ENCODE data around the gene OPN1MW2. TPM values are rescaled to one million over a fixed set of nuclear protein-coding genes. Genes with fewer than 3 reads are reported as not detected.
"Not testable (repeated sequence)": the region's sequence is repeated elsewhere in the genome, so short reads cannot be mapped to it uniquely, and the experiment has no call there.

OPN1MW2 gene
- total RNA-seq = not detected

- WGBS, 2 donors = no CpG with 5 or more reads among the region's 16 CpGs
- not testable (repeated sequence) for H3K27me3 ChIP-seq; H3K4me3 ChIP-seq; ATAC-seq (ENCODE audit: low FRiP score in 2 of 2); DNase-seq; H3K36me3 ChIP-seq; H3K4me1 ChIP-seq; H3K27ac ChIP-seq; H3K9me3 ChIP-seq
Measured at GRCh38 chrX:154219456-154219855, at the start of gene OPN1MW2. OPN1MW2 (plus strand) TSS chrX:154219756; CDS start chrX:154219816, 60 bp downstream.

GRCh38 chrX:154172535-154172943 is 47.0 kb upstream of the OPN1MW2 start:
- H3K9me3 ChIP-seq, H3K4me1 ChIP-seq, H3K4me3 ChIP-seq, H3K27ac ChIP-seq, H3K36me3 ChIP-seq, DNase-seq, H3K27me3 ChIP-seq: not testable (repeated sequence)
- WGBS, 2 donors = no CpG with 5 or more reads among the region's 11 CpGs
- ATAC-seq (ENCODE audit: low FRiP score in 2 of 2) = peak; percentile 79 to 90

DNA sequence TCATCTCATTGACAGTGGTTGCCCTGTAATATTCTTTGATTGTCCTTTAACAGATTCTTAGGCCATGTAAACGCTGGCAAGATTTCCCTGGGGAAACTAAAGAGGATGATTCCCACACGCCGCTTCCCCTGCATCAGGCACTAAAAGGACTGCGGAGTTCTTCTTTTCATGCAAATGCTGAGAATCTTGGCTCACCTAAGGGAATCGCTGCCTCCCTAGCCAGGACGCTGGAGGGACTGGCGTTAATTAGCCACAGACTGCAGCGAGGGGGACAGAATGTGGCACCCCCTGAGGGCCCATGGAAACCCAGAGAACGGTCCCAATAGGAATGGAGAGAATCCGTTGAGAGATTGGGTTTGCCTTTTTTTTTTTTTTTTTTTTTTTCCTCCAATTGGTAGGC is 45.2 kb upstream of the OPN1MW2 start:
- H3K4me3 ChIP-seq; H3K36me3 ChIP-seq; H3K9me3 ChIP-seq; ATAC-seq (ENCODE audit: low FRiP score in 2 of 2); H3K4me1 ChIP-seq; DNase-seq; H3K27ac ChIP-seq; H3K27me3 ChIP-seq: not testable (repeated sequence)
- no CpG with 5 or more reads among the region's 10 CpGs for WGBS, 2 donors

DNA sequence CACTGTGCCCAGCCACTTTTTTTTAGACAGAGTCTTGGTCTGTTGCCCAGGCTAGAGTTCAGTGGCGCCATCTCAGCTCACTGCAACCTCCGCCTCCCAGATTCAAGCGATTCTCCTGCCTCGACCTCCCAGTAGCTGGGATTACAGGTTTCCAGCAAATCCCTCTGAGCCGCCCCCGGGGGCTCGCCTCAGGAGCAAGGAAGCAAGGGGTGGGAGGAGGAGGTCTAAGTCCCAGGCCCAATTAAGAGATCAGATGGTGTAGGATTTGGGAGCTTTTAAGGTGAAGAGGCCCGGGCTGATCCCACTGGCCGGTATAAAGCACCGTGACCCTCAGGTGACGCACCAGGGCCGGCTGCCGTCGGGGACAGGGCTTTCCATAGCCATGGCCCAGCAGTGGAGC is 37.3 kb upstream of the OPN1MW2 start, which contains the start of gene OPN1MW:
Gene OPN1MW, plus strand, starts transcription at position 301 of the 400 bp plus-strand sequence. Its CDS starts 82 bp downstream, at position 383.
- not testable (repeated sequence) for H3K36me3 ChIP-seq; H3K27me3 ChIP-seq; H3K27ac ChIP-seq; H3K9me3 ChIP-seq; H3K4me1 ChIP-seq; DNase-seq; H3K4me3 ChIP-seq; ATAC-seq (ENCODE audit: low FRiP score in 2 of 2)
- WGBS, 2 donors = no CpG with 5 or more reads among the region's 14 CpGs

DNA sequence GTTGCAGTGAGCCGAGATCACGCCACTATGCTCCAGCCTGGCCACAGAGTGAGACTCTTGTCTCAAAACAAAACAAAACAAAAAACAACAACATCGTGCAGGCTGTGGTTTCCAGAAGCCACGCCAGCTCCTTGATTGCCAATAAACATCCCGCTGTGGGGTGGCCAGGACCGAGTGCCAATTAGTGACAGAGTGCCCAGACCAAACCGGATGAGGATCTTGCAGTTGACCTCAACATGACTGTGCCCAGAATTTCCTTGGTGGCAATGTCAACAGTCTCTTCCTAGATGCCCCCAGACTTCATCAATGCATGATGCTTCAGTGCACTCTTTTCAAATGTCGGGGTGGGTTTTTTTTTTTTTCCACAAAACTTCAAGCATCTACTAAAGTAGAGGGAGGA is 35.8 kb upstream of the OPN1MW2 start:
- not testable (repeated sequence) for DNase-seq; H3K4me1 ChIP-seq; H3K4me3 ChIP-seq; H3K36me3 ChIP-seq; H3K27ac ChIP-seq; ATAC-seq (ENCODE audit: low FRiP score in 2 of 2); H3K27me3 ChIP-seq; H3K9me3 ChIP-seq
- WGBS, 2 donors = no CpG with 5 or more reads among the region's 8 CpGs

DNA sequence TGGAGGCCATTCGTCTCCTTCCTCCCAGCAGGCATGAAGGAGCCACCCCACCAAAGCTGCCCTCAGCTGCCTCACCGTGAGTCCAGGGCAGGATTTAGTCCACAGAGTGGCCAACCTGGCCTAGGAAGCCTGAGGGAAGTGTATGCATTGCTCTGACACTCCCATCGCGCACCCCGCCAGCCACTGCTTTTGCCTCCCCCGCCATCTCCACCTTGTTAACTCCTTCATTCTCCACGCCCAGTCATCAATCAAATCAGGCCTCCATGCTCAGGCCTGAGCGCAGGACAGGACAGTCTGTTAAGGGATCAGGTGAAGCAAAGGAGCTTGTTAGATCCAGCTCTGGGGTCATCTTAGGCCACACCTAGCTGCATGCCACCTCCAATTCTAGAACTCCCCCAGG is 26.7 kb upstream of the OPN1MW2 start:
- H3K9me3 ChIP-seq; H3K27me3 ChIP-seq; DNase-seq; ATAC-seq (ENCODE audit: low FRiP score in 2 of 2); H3K36me3 ChIP-seq; H3K4me3 ChIP-seq; H3K27ac ChIP-seq; H3K4me1 ChIP-seq: not testable (repeated sequence)
- WGBS, 2 donors = no CpG with 5 or more reads among the region's 8 CpGs

DNA sequence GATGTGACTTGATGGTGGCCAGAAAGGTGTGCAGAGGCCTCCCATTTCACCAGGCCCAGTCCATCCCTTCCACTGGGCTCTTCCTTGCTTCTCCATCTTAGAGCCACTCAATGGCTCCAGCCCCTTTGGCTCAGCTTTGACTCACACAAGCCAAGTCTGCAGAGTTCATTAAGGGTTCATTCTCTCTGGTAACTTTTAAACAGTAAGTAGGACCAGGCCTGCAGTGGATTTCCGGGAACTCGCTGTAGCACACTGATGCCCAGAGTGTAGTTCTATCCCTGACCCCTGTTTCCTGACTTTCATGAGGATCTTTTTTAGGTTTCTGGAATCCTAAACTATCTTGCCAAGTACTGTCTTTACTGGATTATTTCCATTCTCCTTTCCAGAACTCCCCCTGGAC is 25.2 kb upstream of the OPN1MW2 start:
- not testable (repeated sequence) for ATAC-seq (ENCODE audit: low FRiP score in 2 of 2)
- WGBS, 2 donors = no CpG with 5 or more reads among the region's 2 CpGs

GRCh38 chrX:154196466-154196865 is 23.1 kb upstream of the OPN1MW2 start:
- no CpG with 5 or more reads among the region's 15 CpGs for WGBS, 2 donors
- H3K27me3 ChIP-seq; ATAC-seq (ENCODE audit: low FRiP score in 2 of 2); H3K4me3 ChIP-seq; H3K27ac ChIP-seq; H3K4me1 ChIP-seq; DNase-seq; H3K36me3 ChIP-seq; H3K9me3 ChIP-seq: not testable (repeated sequence)

More for the DNA sequence above, 25.2 kb upstream of the OPN1MW2 start:
- H3K9me3 ChIP-seq, H3K27me3 ChIP-seq, DNase-seq, H3K4me3 ChIP-seq, H3K36me3 ChIP-seq, H3K27ac ChIP-seq, H3K4me1 ChIP-seq: not testable (repeated sequence)

GRCh38 chrX:154209670-154210418 is 9.7 kb upstream of the OPN1MW2 start:
- not testable (repeated sequence) for H3K9me3 ChIP-seq, H3K27me3 ChIP-seq, H3K36me3 ChIP-seq, H3K4me1 ChIP-seq, H3K4me3 ChIP-seq, H3K27ac ChIP-seq, DNase-seq
- WGBS, 2 donors = no CpG with 5 or more reads among the region's 21 CpGs
- peak; percentile 81 to 84 for ATAC-seq (ENCODE audit: low FRiP score in 2 of 2)

DNA sequence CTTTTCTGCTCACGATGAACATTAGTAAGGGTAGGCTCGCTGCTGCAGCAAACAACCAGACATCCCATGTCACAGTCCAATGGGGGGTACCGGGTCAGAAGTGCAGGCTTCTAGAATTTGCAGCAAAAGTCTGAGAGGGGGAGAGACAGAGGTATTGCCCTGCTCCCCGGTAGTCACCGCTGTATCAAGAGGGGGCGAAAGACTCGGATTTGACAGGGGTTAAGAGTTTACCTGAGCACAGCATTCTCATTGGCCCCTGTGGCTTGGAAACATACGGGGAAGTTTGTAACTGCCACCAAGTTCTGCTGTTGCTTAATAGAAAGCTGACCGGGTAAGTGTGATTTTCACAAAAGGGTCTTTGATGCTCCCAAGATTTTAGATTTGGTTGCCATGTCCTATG is 8.5 kb upstream of the OPN1MW2 start:
- H3K27ac ChIP-seq; H3K36me3 ChIP-seq; H3K9me3 ChIP-seq; H3K4me3 ChIP-seq; H3K27me3 ChIP-seq; H3K4me1 ChIP-seq; ATAC-seq (ENCODE audit: low FRiP score in 2 of 2): not testable (repeated sequence)
- WGBS, 2 donors = 76% methylated on average over 7 of the region's 9 CpGs; no CpG with 5 or more reads in 1 of the 2 donors
- DNase-seq = peak in 1 of 2 donors; percentile 14

GRCh38 chrX:154211499-154211898 is 8.1 kb upstream of the OPN1MW2 start:
- H3K36me3 ChIP-seq; DNase-seq; H3K9me3 ChIP-seq; H3K4me3 ChIP-seq; H3K27me3 ChIP-seq; H3K4me1 ChIP-seq; ATAC-seq (ENCODE audit: low FRiP score in 2 of 2); H3K27ac ChIP-seq: not testable (repeated sequence)
- WGBS, 2 donors = no CpG with 5 or more reads among the region's 10 CpGs

DNA sequence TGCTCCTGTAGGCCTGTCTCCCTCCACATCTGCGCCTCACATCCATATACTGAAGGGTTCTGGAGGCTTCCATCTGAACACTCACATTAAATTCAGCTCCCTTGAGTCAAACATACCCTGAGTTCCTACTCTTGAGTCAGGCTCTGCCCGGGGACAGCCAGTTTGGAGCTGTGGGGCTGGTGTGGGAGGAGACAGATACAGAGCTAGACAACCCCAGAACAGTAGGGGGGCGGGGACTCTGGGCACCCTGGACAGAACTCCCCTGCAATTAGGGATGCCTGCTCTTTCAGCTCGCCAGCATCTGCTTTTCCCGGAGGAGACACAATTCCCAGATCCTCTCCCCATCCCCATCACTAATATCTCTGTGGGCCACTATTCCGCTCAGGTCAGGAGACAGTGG is 5.7 kb downstream of the OPN1MW2 start:
- not testable (repeated sequence) for ATAC-seq (ENCODE audit: low FRiP score in 2 of 2); H3K4me3 ChIP-seq; H3K27me3 ChIP-seq; H3K4me1 ChIP-seq; H3K27ac ChIP-seq; H3K36me3 ChIP-seq; H3K9me3 ChIP-seq; DNase-seq
- WGBS, 2 donors = no CpG with 5 or more reads among the region's 6 CpGs

DNA sequence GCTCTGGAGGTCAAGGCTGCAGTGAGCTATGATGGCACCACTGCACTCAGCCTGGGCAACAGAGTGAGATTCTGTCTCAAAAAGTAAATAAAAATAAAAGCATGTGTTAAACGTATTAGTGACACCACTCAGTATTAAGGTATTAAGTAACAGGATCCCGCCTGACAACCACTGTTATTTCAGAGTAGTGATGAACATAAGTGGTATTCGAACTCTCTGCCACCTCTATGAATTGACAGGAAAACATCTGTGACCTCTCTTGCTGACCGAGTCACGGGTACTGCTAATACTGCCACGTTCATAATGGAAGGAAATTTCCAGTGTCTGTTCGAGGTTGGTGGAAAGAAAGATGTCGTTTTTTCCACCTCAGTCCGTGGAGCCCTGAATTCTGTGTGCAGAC is 7.2 kb downstream of the OPN1MW2 start:
- H3K27ac ChIP-seq; DNase-seq; H3K9me3 ChIP-seq; H3K4me3 ChIP-seq; H3K36me3 ChIP-seq; H3K27me3 ChIP-seq; H3K4me1 ChIP-seq; ATAC-seq (ENCODE audit: low FRiP score in 2 of 2): not testable (repeated sequence)
- WGBS, 2 donors = no CpG with 5 or more reads among the region's 9 CpGs

GRCh38 chrX:154231443-154231842 is 11.9 kb downstream of the OPN1MW2 start:
- WGBS, 2 donors = no CpG with 5 or more reads among the region's 3 CpGs
- not testable (repeated sequence) for H3K4me1 ChIP-seq; H3K27me3 ChIP-seq; H3K36me3 ChIP-seq; H3K27ac ChIP-seq; DNase-seq; H3K4me3 ChIP-seq; H3K9me3 ChIP-seq; ATAC-seq (ENCODE audit: low FRiP score in 2 of 2)

Data from upper lobe of left lung (tissue), 6 donors.